ENCODE measurements around the gene NRTN. TPM values are rescaled to one million over a fixed set of nuclear protein-coding genes. Genes with fewer than 3 reads are reported as not detected.
"Not testable (repeated sequence)": the region's sequence is repeated elsewhere in the genome, so short reads cannot be mapped to it uniquely, and the experiment has no call there.

Gene NRTN
- polyA plus RNA-seq, 1 donor: 2.3 TPM

DNA sequence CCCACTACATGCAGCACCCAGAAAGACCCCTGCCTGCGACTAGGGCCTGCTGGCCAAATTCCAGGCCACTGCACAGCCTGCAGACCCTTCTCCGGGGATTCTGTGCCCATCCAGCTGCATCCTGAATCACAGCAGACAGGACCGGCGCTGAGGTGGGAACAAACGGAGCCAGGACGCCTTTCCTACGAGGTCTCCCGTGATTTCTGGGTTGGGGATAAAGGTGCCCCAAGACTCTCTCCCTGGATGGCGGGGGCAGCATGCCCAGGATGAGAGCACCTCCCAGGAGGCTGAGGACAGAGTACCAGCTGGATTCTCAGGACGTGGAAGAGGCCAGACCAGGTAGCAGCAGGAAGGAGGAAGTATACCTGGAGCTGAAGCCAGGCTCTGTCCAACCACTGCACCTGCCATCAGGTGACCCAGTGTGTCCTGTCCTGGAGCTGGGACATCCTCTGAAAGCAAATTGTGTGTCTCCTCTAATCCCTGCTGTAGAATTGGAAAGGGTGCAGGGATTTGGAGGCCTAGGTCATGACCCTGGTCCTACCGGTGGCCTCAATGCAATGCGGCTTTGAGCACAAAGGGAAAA is 68.8 kb downstream of the NRTN start:
- no peaks in the 10 kb centered on the region for H3K36me3 ChIP-seq (ENCODE audit: control insufficient read depth, insufficient read depth, low read length)
- WGBS (ENCODE audit: insufficient coverage, low lambda C conversion rate): no CpG with 5 or more reads among the region's 12 CpGs
- no peaks in the 10 kb centered on the region for H3K27me3 ChIP-seq (ENCODE audit: control insufficient read depth, insufficient read depth, low read length)
- H3K4me3 ChIP-seq (ENCODE audit: low read length): no peak overlapping the region
- H3K4me1 ChIP-seq (ENCODE audit: control insufficient read depth, insufficient read depth, low read length): peaks cover 10% of the 10 kb centered on the region
- H3K27ac ChIP-seq (ENCODE audit: low read length): no peak overlapping the region
- H3K9me3 ChIP-seq (ENCODE audit: control insufficient read depth, low read depth, low read length): no peaks in the 10 kb centered on the region
- DNase-seq: no peak

GRCh38 chr19:5874496-5874895 is 69.6 kb downstream of the NRTN start:
- H3K9me3 ChIP-seq (ENCODE audit: control insufficient read depth, low read depth, low read length); H3K4me1 ChIP-seq (ENCODE audit: control insufficient read depth, insufficient read depth, low read length); H3K36me3 ChIP-seq (ENCODE audit: control insufficient read depth, insufficient read depth, low read length); DNase-seq; H3K27ac ChIP-seq (ENCODE audit: low read length); H3K4me3 ChIP-seq (ENCODE audit: low read length); H3K27me3 ChIP-seq (ENCODE audit: control insufficient read depth, insufficient read depth, low read length): not testable (repeated sequence)
- WGBS (ENCODE audit: insufficient coverage, low lambda C conversion rate): no CpG with 5 or more reads among the region's 7 CpGs

- WGBS (ENCODE audit: insufficient coverage, low lambda C conversion rate): no CpG with 5 or more reads among the region's 8 CpGs
- Histone ChIP-seq H3K27ac (ENCODE audit: low read length) (no peak overlapping the region), H3K9me3 (ENCODE audit: control insufficient read depth, low read depth, low read length) (no peaks in the 10 kb centered on the region), H3K4me3 (ENCODE audit: low read length) (no peak overlapping the region), H3K27me3 (ENCODE audit: control insufficient read depth, insufficient read depth, low read length) (peaks cover 9% of the 10 kb centered on the region), H3K4me1 (ENCODE audit: control insufficient read depth, insufficient read depth, low read length) (peaks cover 16% of the 10 kb centered on the region), H3K36me3 (ENCODE audit: control insufficient read depth, insufficient read depth, low read length) (no peaks in the 10 kb centered on the region)
- DNase-seq: no peak
These were observed 72.6 kb downstream of the NRTN start for GRCh38 chr19:5877427-5877826.

DNA sequence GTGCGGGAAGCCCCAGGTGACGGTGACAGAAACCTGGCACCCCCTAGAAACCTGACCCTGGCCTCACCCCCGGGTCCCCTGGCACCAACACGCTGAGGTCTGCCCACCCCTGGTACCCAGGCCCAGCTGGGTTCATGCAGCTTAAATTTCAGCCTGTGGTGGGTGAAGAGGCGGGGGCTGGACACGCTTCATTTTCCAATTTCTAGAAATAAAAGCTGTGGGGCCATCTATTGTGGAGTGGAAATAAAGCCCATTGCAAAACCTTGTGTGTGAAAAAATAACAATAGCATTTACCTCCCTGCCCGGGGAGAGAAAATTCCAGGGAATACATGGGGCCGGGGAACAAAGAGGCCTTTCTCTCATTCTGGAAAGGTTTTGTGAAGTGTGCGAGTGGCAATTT is 73.0 kb downstream of the NRTN start:
- Histone ChIP-seq H3K4me3 (ENCODE audit: low read length) (no peak overlapping the region), H3K9me3 (ENCODE audit: control insufficient read depth, low read depth, low read length) (no peaks in the 10 kb centered on the region), H3K4me1 (ENCODE audit: control insufficient read depth, insufficient read depth, low read length) (peaks cover 16% of the 10 kb centered on the region), H3K27me3 (ENCODE audit: control insufficient read depth, insufficient read depth, low read length) (peaks cover 9% of the 10 kb centered on the region), H3K27ac (ENCODE audit: low read length) (no peak overlapping the region), H3K36me3 (ENCODE audit: control insufficient read depth, insufficient read depth, low read length) (no peaks in the 10 kb centered on the region)
- no peak for DNase-seq
- WGBS (ENCODE audit: insufficient coverage, low lambda C conversion rate): no CpG with 5 or more reads among the region's 9 CpGs

Other genes starting within 250 kb of the NRTN start
- 0.58 TPM for gene TINCR, start 237.1 kb upstream of the NRTN start, polyA plus RNA-seq
- gene SAFB2, start 182.3 kb upstream of the NRTN start, polyA plus RNA-seq: 88.5 TPM
- gene SAFB, start 182.0 kb upstream of the NRTN start, polyA plus RNA-seq: 111 TPM
- gene MICOS13, start 124.6 kb upstream of the NRTN start, polyA plus RNA-seq: 48.0 TPM
- 5.7 TPM for gene HSD11B1L, start 124.0 kb upstream of the NRTN start, polyA plus RNA-seq
- 1,331 TPM for gene RPL36, start 114.8 kb upstream of the NRTN start, polyA plus RNA-seq
- 54.0 TPM for gene LONP1, start 84.9 kb upstream of the NRTN start, polyA plus RNA-seq
- not detected for gene CATSPERD, start 84.4 kb upstream of the NRTN start, polyA plus RNA-seq
- gene PRR22, start 20.3 kb upstream of the NRTN start, polyA plus RNA-seq: 4.6 TPM
- gene DUS3L, start 13.9 kb upstream of the NRTN start, polyA plus RNA-seq: 34.6 TPM
- gene FUT6, start 34.6 kb downstream of the NRTN start, polyA plus RNA-seq: 0.99 TPM
- 1.0 TPM for gene FUT3, start 46.4 kb downstream of the NRTN start, polyA plus RNA-seq
- gene FUT5, start 65.5 kb downstream of the NRTN start, polyA plus RNA-seq: not detected
- 203 TPM for gene NDUFA11, start 98.7 kb downstream of the NRTN start, polyA plus RNA-seq
- 8.1 TPM for gene VMAC, start 99.8 kb downstream of the NRTN start, polyA plus RNA-seq
- 16.7 TPM for gene CAPS, start 109.2 kb downstream of the NRTN start, polyA plus RNA-seq
- 53.3 TPM for gene RANBP3, start 173.1 kb downstream of the NRTN start, polyA plus RNA-seq

Measured in large intestine (tissue), 3 donors.